K562 (cell line): Measurements from ENCODE around the gene IRF9. TPM values are rescaled to one million over a fixed set of nuclear protein-coding genes. Genes with fewer than 3 reads are reported as not detected.
A peak's percentile ranks its signal among the peaks of the same experiment; 100 is the strongest.

Source experiments
- CHD1 ChIP-seq: fragments of 200-600 bp; sonication (generic); IDR thresholded peaks from one replicate; pipeline ENCODE4 v1.6.1; 2012; ENCODE audit warnings: mild to moderate bottlenecking, moderate library complexity, low read length, inconsistent platforms
- CREBBP ChIP-seq: IDR thresholded peaks from one replicate; pipeline ENCODE4 v1.6.1; 2012; ENCODE audit warnings: low read depth, mild to moderate bottlenecking, control low read depth, inconsistent platforms, low read length
- CXXC5 ChIP-seq: fragments of 250-450 bp; sonication (Bioruptor Pico); IDR thresholded peaks from 2 replicates; pipeline ENCODE4 v1.8.0; 2022; ENCODE audit warnings: inconsistent platforms, mild to moderate bottlenecking, moderate library complexity
- ESRRB ChIP-seq: fragments of 250-450 bp; sonication (Bioruptor Pico); IDR thresholded peaks from 2 replicates; pipeline ENCODE4 v1.5.0; 2020; ENCODE audit warnings: mild to moderate bottlenecking, moderate library complexity, borderline replicate concordance
- ETV6 ChIP-seq, 3 experiments: fragments of 150-350 bp in 1 of 3; sonication (generic) in 1 of 3; formaldehyde crosslinking in 1 of 3; IDR thresholded peaks; 2 replicates each; pipeline versions ENCODE4 v1.6.1 to v1.8.0; 2014 to 2022; ENCODE audit warnings: borderline replicate concordance in 2 of 3, low read depth in 2 of 3, antibody characterized with exemption in 1 of 3, low read length in 1 of 3, mild to moderate bottlenecking in 1 of 3, missing genetic modification reagents in 1 of 3
- HMGN3 ChIP-seq: IDR thresholded peaks from 2 replicates; pipeline ENCODE4 v1.6.1; 2011; ENCODE audit warnings: borderline replicate concordance, low read depth, mild to moderate bottlenecking, mixed read lengths, low read length; ENCODE audit not compliant: insufficient read length; ENCODE audit errors: extremely low read depth
- MAZ ChIP-seq, 2 experiments: fragments of 450-650 bp in 1 of 2; sonication (generic) in 1 of 2; formaldehyde crosslinking; IDR thresholded peaks in 1 of 2; conservative IDR thresholded peaks in 1 of 2; 2 replicates each; pipeline versions ENCODE4 v1.4.0 to v1.5.0; 2020; ENCODE audit warnings: mild to moderate bottlenecking in 1 of 2, missing genetic modification reagents in 1 of 2
- NFE2 ChIP-seq: IDR thresholded peaks from 2 replicates; pipeline ENCODE4 v1.6.1; 2014; ENCODE audit warnings: antibody characterized with exemption, low read depth
- PHF20 ChIP-seq: fragments of 450-650 bp; IDR thresholded peaks from 2 replicates; pipeline ENCODE4 v1.6.1; 2018; ENCODE audit not compliant: partially characterized antibody
- PHF8 ChIP-seq: fragments of 200-600 bp; sonication (generic); IDR thresholded peaks from 2 replicates; pipeline ENCODE4 v1.6.1; 2012; ENCODE audit warnings: mixed run types, mild to moderate bottlenecking, inconsistent platforms, low read length, moderate library complexity, borderline replicate concordance
- POLR2G ChIP-seq: fragments of 200-400 bp; formaldehyde crosslinking; IDR thresholded peaks from 2 replicates; pipeline ENCODE4 v1.6.1; 2017; ENCODE audit warnings: low read depth, mild to moderate bottlenecking, antibody characterized with exemption, low read length, moderate library complexity
- RB1 ChIP-seq: fragments of 450-650 bp; IDR thresholded peaks from 2 replicates; pipeline ENCODE4 v1.6.1; 2017; ENCODE audit warnings: low read depth, mild to moderate bottlenecking
- RBBP5 ChIP-seq: fragments of 200-600 bp; sonication (generic); IDR thresholded peaks from 2 replicates; pipeline ENCODE4 v1.6.1; 2012; ENCODE audit warnings: borderline replicate concordance, mild to moderate bottlenecking, low read length, control low read depth, inconsistent platforms; ENCODE audit not compliant: insufficient read depth, poor library complexity, severe bottlenecking
- SAP30 ChIP-seq: fragments of 200-600 bp; sonication (generic); IDR thresholded peaks from 2 replicates; pipeline ENCODE4 v1.6.1; 2012; ENCODE audit warnings: borderline replicate concordance, low read depth, mild to moderate bottlenecking, moderate library complexity, low read length, control low read depth, inconsistent platforms; ENCODE audit not compliant: insufficient read depth, poor library complexity, severe bottlenecking
- SMARCB1 ChIP-seq: IDR thresholded peaks from 2 replicates; pipeline ENCODE4 v1.6.1; 2011; ENCODE audit warnings: improper control_type of control experiment, low read depth; ENCODE audit not compliant: insufficient read length
- polyA plus RNA-seq, 8 experiments: library from polyadenylated mRNA; depleted of rRNA in 4 of 8; stranded (reverse) in 5 of 8; unstranded in 3 of 8; fragments of >200 nt; fragmentation: Nextera tagmentation in 2 of 8; fragmentation: Illumina TruSeq in 1 of 8; extraction: Ambion mirVana in 2 of 8; extraction: Trizol in 1 of 8; gene quantifications; 2 replicates each; pipeline versions ENCODE4 v1.2.1 to v1.2.3, GENCODE V29; 2011 to 2014; ENCODE audit warnings: inconsistent platforms in 1 of 8, missing spikeins in 1 of 8
- total RNA-seq, 7 experiments: library from RNA; depleted of rRNA in 6 of 7; stranded (reverse); fragments of >200 nt in 6 of 7; fragmentation: Illumina TruSeq in 2 of 7; extraction: Trizol in 2 of 7; gene quantifications; 2 replicates each; pipeline versions ENCODE4 v1.2.1 to v1.2.3, GENCODE V29; 2011 to 2021; ENCODE audit warnings: low replicate concordance in 1 of 7
- TF ChIP-seq, protein P1 (sequence below): fragments of 450-650 bp; IDR thresholded peaks from 2 replicates; pipeline ENCODE4 v1.6.1; 2016; ENCODE audit warnings: missing biosample characterization, missing genetic modification characterization
- TF ChIP-seq, protein P2 (sequence below): fragments of 450-650 bp; formaldehyde crosslinking; IDR thresholded peaks from 2 replicates; pipeline ENCODE4 v1.4.0; 2022; ENCODE audit warnings: missing genetic modification characterization
- TF ChIP-seq, protein P3 (sequence below), 2 experiments: fragments of 450-650 bp; IDR thresholded peaks; 2 replicates each; pipeline ENCODE4 v1.6.1; 2018; ENCODE audit warnings: mild to moderate bottlenecking in 2 of 2, low read depth in 1 of 2; ENCODE audit not compliant: partially characterized antibody in 2 of 2

IRF9 gene
- total and polyA plus RNA-seq, 9 of the 15 experiments (the other 6 are each of a cell fraction or from before 2014, with no cell fraction given), result 0.79 to 14.8 (median 6.1) TPM

DNA sequence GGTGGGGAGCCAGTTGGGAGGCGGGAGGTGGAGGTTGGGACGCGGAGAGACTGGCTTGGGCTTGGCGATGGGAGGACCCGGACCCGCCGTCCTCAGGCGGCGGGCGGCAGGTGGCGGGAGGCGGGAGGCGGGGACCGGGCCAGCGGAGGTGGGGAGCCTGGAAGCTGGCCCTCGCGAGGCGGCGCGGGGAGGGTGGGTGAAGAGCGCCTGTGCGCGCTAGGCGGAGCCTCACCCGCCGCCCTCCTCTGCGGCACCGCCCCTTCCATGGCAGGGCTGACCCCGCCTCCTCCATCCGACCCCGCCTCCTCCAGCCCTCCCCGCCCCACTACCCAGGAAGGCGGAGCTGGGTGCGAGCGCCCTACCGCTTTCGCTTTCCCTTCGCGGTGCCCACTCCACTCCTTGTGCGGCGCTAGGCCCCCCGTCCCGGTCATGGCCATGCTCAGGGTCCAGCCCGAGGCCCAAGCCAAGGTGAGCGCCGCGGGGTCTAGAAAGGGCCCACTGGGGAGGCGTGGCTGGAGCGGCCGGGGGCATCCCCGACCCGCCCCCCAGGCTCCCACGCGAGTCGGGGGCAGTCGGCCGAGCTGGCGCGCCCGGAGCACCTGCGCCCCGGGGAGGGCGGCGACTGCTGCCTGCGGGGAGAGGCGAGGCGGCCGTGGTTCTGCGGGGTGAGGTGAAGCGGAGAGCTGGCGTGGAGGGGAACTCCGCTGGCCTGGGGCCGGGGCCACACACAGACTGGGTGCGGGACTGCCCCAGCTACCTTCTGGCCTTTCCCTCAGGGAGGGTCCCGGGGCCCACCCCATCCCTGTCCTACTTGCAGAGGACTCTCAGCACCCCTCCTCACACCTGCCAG is 25.0 kb upstream of the IRF9 start, which contains the start of gene PSME1 (continued):
- TF ChIP-seq RB1, result peak; percentile 33; the same call in 1 of the 2 replicates
- peak in 1 of 2 experiments; percentile 85 for TF ChIP-seq MAZ (CRISPR knock-in tag; conservative IDR thresholded peaks at IDR 0.05 in 1 of 2, IDR thresholded peaks at IDR 0.05 in 1 of 2)
- TF ChIP-seq, protein P1, sequence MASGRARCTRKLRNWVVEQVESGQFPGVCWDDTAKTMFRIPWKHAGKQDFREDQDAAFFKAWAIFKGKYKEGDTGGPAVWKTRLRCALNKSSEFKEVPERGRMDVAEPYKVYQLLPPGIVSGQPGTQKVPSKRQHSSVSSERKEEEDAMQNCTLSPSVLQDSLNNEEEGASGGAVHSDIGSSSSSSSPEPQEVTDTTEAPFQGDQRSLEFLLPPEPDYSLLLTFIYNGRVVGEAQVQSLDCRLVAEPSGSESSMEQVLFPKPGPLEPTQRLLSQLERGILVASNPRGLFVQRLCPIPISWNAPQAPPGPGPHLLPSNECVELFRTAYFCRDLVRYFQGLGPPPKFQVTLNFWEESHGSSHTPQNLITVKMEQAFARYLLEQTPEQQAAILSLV (tag), result no peak
- TF ChIP-seq CREBBP, result no peak
- TF ChIP-seq, protein P2, sequence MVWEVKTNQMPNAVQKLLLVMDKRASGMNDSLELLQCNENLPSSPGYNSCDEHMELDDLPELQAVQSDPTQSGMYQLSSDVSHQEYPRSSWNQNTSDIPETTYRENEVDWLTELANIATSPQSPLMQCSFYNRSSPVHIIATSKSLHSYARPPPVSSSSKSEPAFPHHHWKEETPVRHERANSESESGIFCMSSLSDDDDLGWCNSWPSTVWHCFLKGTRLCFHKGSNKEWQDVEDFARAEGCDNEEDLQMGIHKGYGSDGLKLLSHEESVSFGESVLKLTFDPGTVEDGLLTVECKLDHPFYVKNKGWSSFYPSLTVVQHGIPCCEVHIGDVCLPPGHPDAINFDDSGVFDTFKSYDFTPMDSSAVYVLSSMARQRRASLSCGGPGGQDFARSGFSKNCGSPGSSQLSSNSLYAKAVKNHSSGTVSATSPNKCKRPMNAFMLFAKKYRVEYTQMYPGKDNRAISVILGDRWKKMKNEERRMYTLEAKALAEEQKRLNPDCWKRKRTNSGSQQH (CRISPR knock-in tag), result no peak
- no peak for TF ChIP-seq CHD1
- TF ChIP-seq, protein P3, sequence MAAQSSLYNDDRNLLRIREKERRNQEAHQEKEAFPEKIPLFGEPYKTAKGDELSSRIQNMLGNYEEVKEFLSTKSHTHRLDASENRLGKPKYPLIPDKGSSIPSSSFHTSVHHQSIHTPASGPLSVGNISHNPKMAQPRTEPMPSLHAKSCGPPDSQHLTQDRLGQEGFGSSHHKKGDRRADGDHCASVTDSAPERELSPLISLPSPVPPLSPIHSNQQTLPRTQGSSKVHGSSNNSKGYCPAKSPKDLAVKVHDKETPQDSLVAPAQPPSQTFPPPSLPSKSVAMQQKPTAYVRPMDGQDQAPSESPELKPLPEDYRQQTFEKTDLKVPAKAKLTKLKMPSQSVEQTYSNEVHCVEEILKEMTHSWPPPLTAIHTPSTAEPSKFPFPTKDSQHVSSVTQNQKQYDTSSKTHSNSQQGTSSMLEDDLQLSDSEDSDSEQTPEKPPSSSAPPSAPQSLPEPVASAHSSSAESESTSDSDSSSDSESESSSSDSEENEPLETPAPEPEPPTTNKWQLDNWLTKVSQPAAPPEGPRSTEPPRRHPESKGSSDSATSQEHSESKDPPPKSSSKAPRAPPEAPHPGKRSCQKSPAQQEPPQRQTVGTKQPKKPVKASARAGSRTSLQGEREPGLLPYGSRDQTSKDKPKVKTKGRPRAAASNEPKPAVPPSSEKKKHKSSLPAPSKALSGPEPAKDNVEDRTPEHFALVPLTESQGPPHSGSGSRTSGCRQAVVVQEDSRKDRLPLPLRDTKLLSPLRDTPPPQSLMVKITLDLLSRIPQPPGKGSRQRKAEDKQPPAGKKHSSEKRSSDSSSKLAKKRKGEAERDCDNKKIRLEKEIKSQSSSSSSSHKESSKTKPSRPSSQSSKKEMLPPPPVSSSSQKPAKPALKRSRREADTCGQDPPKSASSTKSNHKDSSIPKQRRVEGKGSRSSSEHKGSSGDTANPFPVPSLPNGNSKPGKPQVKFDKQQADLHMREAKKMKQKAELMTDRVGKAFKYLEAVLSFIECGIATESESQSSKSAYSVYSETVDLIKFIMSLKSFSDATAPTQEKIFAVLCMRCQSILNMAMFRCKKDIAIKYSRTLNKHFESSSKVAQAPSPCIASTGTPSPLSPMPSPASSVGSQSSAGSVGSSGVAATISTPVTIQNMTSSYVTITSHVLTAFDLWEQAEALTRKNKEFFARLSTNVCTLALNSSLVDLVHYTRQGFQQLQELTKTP (IDR thresholded peaks at IDR 0.05; ENCODE audit: low read depth in 1 of 2, partially characterized antibody in 2 of 2), result no peak
- no peak for TF ChIP-seq NFE2
- peak; percentile 31; the same call in 1 of the 2 replicates for TF ChIP-seq CXXC5 (CRISPR knock-in tag)
- TF ChIP-seq SAP30, result peak; percentile 33
- TF ChIP-seq RBBP5, result peak; percentile 97
- TF ChIP-seq PHF8, result peak; percentile 74; the same call in 1 of the 2 replicates
- peak; percentile 28 for TF ChIP-seq PHF20
- TF ChIP-seq ETV6 (IDR thresholded peaks at IDR 0.05; ENCODE audit: borderline replicate concordance in 1 of 2, low read depth in 2 of 2, low read length in 1 of 2), result no peak
- TF ChIP-seq ETV6 (CRISPR knock-in tag; IDR thresholded peaks at IDR 0.05; ENCODE audit: borderline replicate concordance), result no peak
- TF ChIP-seq POLR2G, result peak; percentile 79
- no peak for TF ChIP-seq ESRRB (CRISPR knock-in tag)
- peak; percentile 26 for TF ChIP-seq HMGN3
- TF ChIP-seq SMARCB1, result no peak
